WERI-Rb-1 (cell line): ENCODE data around the gene DAP.
A peak's percentile ranks its signal among the peaks of the same experiment; 100 is the strongest.
"Not testable (repeated sequence)": the region's sequence is repeated elsewhere in the genome, so short reads cannot be mapped to it uniquely, and the experiment has no call there.

Experiments
- DNase-seq: peaks from one replicate; pipeline ENCODE4 v3.0.0-alpha.2; 2020
- H3K27ac ChIP-seq: fragments of 250-450 bp; sonication (Bioruptor Pico); 2 replicates; pipeline ENCODE4 v1.5.1; 2020; ENCODE audit warnings: mild to moderate bottlenecking, moderate library complexity
- H3K27me3 ChIP-seq: fragments of 250-450 bp; sonication (Bioruptor Pico); 2 replicates; pipeline ENCODE4 v1.5.1; 2021; ENCODE audit warnings: mild to moderate bottlenecking, low read depth, moderate library complexity; ENCODE audit not compliant: insufficient read depth, severe bottlenecking
- H3K36me3 ChIP-seq: fragments of 250-450 bp; sonication (Bioruptor Pico); 2 replicates; pipeline ENCODE4 v1.5.1; 2020; ENCODE audit warnings: mild to moderate bottlenecking, moderate library complexity
- H3K4me3 ChIP-seq: 2 replicates; pipeline ENCODE4 v1.5.1; 2011; ENCODE audit warnings: low read depth, mild to moderate bottlenecking, control low read depth, low read length
- H3K9me3 ChIP-seq: fragments of 250-450 bp; sonication (Bioruptor Pico); 2 replicates; pipeline ENCODE4 v1.5.1; 2021; ENCODE audit warnings: mild to moderate bottlenecking, moderate library complexity; ENCODE audit not compliant: severe bottlenecking
- TF ChIP-seq, protein P1 (sequence below): IDR thresholded peaks from 2 replicates; pipeline ENCODE4 v1.5.1; 2011; ENCODE audit warnings: low read depth, mild to moderate bottlenecking, control low read depth, inconsistent platforms, low read length

The DAP gene

DNA sequence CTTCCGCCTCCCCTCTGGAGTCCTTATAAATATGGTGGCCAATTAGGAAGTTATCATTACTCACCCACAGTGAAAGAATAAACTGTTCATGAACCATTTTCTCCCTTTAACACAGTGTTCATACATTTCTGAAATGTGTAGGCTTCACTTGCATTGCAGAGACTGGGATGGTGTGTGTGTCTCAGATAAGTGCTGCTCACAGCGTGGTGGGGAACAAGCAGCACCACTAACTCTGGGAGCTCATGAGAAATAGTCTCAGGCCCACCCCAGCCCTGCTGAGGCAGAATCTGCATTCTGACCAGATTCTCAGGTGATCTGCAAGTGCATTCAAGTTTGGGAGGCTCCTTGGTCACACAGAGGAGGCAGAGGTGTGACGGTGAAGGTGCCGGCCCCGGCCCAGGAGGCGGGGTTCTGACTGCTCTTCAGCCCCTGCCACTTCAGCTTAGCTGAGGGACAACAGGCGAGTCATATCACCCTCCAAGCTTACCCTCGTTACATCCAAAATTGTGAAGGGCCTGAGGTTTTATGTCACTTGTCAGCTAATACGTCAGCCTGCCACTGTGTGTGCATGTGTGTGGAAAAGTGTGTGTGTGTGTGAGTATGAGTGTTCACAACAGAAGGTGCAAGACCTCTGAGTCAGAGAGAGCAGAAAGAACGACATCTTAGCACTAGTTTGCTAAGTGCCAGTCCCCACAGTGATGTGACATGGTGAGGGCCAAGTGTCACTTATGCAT, 34.7 kb downstream of the DAP start:
- Histone ChIP-seq H3K9me3 (no peaks in the 10 kb centered on the region), H3K27ac (no peak overlapping the region), H3K36me3 (peaks cover 20% of the 10 kb centered on the region), H3K27me3 (no peaks in the 10 kb centered on the region), H3K4me3 (no peak overlapping the region)
- TF ChIP-seq, protein P1, sequence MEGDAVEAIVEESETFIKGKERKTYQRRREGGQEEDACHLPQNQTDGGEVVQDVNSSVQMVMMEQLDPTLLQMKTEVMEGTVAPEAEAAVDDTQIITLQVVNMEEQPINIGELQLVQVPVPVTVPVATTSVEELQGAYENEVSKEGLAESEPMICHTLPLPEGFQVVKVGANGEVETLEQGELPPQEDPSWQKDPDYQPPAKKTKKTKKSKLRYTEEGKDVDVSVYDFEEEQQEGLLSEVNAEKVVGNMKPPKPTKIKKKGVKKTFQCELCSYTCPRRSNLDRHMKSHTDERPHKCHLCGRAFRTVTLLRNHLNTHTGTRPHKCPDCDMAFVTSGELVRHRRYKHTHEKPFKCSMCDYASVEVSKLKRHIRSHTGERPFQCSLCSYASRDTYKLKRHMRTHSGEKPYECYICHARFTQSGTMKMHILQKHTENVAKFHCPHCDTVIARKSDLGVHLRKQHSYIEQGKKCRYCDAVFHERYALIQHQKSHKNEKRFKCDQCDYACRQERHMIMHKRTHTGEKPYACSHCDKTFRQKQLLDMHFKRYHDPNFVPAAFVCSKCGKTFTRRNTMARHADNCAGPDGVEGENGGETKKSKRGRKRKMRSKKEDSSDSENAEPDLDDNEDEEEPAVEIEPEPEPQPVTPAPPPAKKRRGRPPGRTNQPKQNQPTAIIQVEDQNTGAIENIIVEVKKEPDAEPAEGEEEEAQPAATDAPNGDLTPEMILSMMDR, result no peak
- DNase-seq, result no peak

DNA sequence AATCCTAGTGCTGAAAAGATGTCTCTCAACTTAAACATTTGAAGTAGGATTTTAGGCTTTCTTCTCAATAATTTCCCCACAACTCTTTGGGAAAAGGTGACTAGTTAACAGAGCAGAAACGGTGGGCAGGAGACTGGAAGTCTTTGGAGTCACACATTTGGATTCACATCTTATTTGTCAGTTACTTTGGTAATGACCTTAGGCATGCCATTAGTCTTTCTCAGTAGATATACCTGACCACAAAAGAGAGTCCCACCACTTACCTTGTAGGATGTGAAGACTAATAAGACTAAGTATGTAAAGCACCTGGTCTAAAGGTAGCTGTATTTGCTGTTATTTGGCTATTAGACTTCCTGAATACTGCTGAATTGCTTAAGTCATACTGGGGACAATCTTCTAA, 35.4 kb downstream of the DAP start:
- Histone ChIP-seq H3K9me3 (no peaks in the 10 kb centered on the region), H3K27me3 (no peaks in the 10 kb centered on the region), H3K36me3 (peaks cover 23% of the 10 kb centered on the region), H3K4me3 (no peak overlapping the region), H3K27ac (no peak overlapping the region)
- DNase-seq, result no peak
- TF ChIP-seq, protein P1, result no peak

DNA sequence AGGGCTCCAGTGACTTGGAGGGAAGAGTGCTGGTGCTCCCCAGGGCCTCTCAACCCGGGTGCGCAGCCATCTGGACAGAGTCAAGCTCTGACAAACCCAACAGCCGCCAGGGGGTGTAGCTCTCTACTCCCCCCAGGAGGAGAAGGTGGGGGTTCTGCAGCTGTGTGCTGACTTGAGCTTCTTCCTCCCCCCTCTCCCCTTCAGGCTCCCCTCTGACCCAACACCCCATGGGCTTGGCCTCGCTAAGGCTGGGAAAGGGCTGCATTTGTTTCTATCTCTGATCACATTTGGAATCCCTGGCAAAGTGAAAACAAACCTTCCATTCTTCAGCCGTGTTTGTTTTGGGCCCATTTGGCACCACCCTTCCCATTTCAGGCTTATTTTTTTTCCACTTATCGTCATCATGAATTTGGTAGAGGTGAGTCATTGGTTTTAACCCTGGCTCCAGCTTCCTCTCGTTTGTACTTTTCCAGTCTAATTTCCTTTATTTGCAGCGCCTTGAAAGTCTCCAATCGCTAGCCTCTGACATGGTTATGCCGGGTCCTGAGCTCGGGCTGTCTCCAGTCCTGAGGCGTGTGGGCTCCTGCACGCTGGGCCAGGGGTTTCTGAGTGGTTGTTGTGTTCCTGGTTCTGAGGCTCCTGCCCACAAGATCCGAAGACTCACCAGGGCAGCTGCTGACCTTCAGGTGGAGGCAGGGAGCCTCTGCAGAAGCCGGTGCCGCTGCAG, 36.1 kb downstream of the DAP start:
- no peaks in the 10 kb centered on the region for H3K9me3 ChIP-seq
- H3K27ac ChIP-seq, result no peak overlapping the region
- TF ChIP-seq, protein P1, result peak; percentile 49
- H3K4me3 ChIP-seq, result no peak overlapping the region
- no peaks in the 10 kb centered on the region for H3K27me3 ChIP-seq
- peaks cover 26% of the 10 kb centered on the region for H3K36me3 ChIP-seq
- peak; percentile 42 for DNase-seq

DNA sequence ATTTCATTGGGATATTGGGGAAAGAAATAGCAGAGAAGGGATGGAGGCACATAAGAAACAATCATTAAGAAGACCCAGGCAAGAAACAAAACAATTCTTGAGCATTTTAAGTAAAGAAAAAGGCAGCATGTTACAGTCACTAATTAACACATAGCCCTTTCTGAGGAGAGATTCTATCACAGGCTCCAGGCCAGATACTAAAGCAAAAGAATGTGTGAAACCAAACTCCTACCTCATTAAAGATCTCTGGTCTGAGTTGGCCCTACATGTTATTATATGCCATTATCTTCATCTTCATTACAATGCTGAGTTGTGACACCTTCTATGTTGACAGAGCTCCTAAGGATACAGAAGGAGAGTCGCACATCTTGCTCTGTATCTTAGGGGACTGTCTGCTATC, 37.5 kb downstream of the DAP start:
- TF ChIP-seq, protein P1, result no peak
- peaks cover 25% of the 10 kb centered on the region for H3K36me3 ChIP-seq
- no peak overlapping the region for H3K4me3 ChIP-seq
- DNase-seq, result no peak
- no peaks in the 10 kb centered on the region for H3K9me3 ChIP-seq
- H3K27ac ChIP-seq, result no peak overlapping the region
- no peaks in the 10 kb centered on the region for H3K27me3 ChIP-seq

DNA sequence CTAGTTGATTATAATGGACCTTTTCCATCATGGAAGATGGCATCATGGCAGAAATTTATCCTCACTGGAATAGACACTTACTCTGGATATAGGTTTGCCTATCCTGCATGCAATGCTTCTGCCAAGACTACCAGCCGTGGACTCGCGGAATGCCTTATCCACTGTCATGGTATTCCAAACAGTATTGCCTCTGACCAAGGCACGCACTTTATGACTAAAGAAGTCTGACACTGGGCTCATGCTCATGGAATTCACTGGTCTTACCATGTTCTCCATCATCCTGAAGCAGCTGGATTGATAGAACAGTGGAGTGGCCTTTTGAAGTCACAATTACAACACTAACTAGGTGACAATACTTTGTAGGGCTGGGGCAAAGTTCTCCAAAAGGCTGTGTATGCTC, 40.3 kb downstream of the DAP start:
- DNase-seq, H3K9me3 ChIP-seq, H3K27me3 ChIP-seq, H3K27ac ChIP-seq, H3K4me3 ChIP-seq: not testable (repeated sequence)
- H3K36me3 ChIP-seq, result peaks cover 26% of the 10 kb centered on the region

DNA sequence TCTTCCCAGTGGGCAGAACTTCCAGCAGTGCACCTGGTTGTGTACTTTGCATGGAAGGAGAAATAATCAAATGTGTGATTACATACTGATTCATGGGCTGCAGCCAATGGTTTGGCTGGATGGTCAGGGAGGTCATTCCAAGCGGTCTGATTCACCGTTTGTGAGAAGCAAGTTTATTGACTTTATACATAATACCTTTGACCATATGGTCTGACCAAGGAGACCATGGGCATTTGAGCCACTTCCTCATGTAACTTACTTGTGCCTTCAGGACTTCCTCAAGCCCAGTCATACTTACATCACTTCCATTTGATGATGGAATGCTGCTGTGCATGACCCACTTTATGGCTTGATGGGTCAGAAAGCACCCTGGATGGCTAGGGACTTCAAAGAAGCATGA, 41.1 kb downstream of the DAP start:
- TF ChIP-seq, protein P1, result no peak
- no peak for DNase-seq
- Histone ChIP-seq H3K9me3 (no peaks in the 10 kb centered on the region), H3K27ac (no peak overlapping the region), H3K27me3 (no peaks in the 10 kb centered on the region), H3K4me3 (no peak overlapping the region), H3K36me3 (peaks cover 30% of the 10 kb centered on the region)

DNA sequence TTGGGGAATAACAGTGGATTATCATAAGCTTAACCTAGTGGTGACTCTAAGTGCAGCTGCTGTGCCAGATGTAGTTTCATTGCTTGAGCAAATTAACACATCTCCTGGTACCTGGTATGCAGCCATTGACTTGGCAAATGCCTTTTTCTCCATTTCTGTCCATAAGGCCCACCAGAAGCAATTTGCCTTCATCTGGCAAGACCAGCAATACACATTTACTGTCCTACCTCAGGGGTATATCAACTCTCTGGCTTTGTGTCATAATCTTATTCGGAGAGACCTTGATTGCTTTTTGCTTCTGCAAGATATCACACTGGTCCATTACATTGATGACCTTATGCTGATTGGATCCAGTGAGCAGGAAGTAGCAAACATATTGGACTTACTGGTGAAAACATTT, 42.4 kb downstream of the DAP start:
- peaks cover 36% of the 10 kb centered on the region for H3K36me3 ChIP-seq

DNA sequence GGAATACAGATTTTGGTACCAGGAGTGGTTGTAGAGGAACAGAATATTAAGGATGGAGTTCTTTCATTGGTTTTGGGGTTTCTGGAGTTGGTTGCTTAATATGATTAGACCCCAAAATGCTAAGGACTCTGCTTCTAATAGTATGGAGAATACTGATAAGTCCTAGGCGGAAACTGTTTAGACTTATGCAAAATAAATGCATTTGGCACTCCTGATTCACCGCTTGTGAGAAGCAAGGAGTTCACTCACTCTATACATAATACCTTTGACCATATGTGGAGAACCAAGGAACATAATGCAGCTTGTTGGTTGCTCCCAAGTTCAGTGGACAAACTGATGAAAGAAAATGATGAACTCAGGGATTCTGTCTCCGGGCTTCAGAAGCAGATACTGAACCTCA, 44.2 kb downstream of the DAP start:
- H3K36me3 ChIP-seq, result peaks cover 34% of the 10 kb centered on the region
- DNase-seq, result not testable (repeated sequence)

More for the DNA sequence above, 42.4 kb downstream of the DAP start:
- H3K27me3 ChIP-seq, H3K27ac ChIP-seq, H3K4me3 ChIP-seq, DNase-seq, H3K9me3 ChIP-seq: not testable (repeated sequence)

More for the DNA sequence above, 44.2 kb downstream of the DAP start:
- H3K9me3 ChIP-seq, H3K27ac ChIP-seq, H3K4me3 ChIP-seq, H3K27me3 ChIP-seq: not testable (repeated sequence)
